GM21381 (cell line): ENCODE results near the gene VEPH1.

Source experiments
- ATAC-seq: cut with Tn5 transposase; IDR thresholded peaks from one replicate; pipeline ENCODE4 v1.9.1; 2021; ENCODE audit warnings: mild to moderate bottlenecking, moderate library complexity; ENCODE audit not compliant: unreplicated experiment

VEPH1 gene

DNA sequence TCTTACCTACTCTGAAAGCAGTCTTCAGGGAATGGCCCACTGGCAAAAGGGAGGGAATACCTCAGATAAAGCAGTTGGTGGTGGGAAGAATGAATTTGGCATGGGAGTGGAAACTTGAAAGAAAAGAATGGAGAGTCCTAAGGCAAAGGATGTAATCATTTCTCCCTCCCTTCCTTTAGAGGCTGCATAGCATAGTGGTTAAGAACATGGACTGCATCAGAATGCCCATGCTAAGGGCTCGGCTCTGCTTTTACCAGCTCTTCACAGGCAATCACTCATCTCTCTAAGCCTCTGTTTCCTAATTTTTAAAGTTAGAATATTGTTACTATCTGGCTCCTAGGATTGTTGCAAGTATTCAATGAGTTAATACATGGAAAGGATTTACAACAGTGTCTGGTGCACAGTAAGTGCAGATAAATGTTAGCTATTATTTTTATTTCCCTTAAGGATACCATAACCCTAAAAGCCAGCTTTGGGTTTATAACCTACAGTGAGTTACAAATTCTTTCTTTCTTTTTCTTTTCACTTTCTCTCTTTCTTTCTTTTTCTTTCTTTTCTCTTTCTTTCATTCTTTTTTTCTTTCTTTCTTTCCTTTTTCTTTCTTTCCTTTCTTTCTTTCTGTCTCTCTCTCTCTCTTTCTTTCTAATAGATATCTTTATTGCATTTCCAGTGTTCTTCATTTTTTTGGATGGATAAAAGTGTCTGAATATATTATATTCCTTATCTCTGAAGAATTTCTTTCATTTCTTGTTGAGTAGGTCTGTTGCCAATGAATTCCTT lies 23.6 kb downstream of the VEPH1 start:
- ATAC-seq = no peak

DNA sequence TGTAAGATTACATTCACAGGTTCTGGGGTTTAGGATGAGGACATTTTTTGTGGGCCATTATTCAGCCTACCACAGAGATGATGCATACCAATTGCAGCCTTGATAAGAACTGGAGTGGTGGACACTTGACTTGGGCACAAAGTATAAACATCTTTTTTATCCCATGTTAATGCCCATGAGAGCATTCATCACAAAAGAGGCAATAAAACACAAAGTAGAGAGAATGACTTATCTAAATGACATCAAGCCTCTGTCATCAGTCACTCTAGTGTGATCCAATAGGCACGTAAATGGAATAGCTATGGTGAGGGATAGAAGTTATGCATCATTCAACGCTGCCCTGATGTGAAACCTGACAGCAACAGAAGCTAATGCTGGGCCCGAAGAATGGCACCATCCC lies 25.8 kb downstream of the VEPH1 start:
- no peak for ATAC-seq

DNA sequence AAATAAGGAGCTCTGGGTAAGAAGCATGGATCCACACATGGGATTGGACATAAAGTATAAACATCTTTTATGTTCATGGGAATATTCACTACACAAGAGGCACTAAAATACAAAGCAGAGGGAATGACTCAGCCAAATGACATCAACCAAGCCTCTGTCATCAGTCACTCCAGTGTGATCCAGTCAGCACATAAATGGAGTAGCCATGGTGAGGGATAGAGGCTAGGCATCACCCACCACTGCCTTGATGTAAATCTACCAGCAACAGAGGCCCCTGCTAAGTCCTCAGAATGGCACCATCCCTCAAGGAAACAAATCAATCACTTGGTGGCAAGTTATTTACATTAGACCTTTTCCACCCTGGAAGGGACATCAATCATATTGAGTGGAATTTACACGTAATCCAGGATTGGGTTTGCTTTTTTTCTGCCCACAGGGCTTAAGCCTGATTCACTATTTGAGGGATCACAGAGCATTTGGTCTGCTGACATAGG lies 27.2 kb downstream of the VEPH1 start:
- no peak for ATAC-seq

DNA sequence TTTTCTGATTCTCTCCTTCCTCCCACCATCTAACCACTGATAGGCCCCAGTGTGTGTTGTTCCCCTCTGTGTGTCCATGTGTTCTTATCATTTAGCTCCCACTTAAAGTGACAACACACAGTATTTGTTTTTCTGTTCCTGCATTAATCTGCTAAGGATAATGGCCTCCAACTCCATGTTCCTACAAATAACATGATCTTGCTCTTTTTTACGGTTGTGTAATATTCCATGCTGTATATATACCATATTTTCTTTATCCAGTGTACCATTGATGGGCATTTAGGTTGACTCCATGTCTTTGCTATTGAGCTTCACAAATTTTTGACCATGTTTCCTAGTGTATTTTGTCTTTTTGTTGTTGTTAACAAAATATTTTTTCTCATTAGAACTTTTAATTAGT lies 30.6 kb downstream of the VEPH1 start:
- no peak for ATAC-seq

DNA sequence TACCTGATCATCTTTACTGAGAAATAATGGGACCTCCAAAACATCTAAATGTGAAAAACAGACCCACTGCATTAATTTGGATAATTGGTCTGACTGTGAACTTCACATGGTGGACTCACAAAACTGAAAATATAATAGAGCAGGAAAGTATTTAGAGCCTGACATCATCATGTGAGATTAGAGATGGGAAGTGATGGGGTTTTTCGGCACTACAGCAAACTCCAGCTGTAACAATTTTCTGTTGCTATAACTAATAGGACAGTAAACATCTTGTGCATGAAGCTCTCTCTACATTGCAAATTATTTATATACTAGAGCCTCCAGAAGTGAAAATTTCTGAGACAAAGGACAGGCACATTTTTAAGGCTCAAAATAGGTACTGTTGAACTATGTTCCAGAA lies 32.2 kb downstream of the VEPH1 start:
- ATAC-seq = no peak

DNA sequence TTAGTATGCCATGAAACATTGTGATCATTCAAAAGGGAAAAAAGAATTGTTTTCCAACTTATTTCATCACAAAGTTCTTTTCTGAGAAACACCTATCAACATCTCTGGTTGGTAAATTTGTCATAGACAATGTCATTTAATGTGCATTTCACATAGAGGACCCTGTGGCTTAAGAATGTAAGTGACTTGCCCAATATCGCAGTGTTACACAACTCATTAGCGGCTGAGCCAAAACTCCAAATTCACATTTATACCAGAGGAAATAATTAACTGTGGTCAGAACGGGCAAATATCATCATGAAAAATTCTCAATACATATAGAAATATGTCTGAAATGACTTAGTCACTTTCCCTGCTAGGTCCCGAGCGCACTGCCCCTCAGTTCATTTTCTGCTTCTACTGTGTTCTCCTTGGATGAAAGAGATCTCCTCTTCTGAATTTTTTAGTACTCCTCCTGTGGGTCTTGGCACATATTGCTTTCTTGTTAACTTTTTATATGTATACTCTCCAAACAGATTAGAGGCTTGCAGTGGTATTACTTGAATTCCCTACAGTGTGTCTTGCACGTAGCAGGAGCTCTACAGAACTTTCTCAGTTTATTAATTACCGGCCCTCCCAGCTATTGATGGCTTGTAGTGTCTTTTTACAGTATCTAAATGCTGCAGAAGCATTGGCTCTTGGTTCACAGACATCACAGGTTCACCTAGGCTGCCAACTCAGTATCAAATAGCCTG lies 33.5 kb downstream of the VEPH1 start:
- ATAC-seq = no peak

DNA sequence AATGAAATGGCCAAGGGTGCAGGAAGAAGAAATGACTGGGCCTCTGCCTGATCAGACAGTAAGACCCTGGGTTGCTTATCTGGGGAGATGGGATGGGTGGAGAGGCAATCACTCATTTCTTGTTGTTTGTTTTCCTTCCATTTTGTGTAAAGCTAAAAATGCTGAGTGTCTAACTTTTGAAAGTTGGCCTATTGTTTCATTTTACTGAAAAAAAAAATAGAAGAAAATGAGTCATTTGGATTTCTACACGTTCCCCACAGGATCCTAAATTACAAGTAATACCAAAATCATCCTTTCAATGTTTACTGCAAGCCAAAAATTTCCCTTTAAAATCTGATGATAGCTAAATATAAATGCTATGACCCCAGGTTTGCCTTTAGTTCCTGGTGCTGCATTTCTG lies 36.0 kb downstream of the VEPH1 start:
- ATAC-seq = no peak

DNA sequence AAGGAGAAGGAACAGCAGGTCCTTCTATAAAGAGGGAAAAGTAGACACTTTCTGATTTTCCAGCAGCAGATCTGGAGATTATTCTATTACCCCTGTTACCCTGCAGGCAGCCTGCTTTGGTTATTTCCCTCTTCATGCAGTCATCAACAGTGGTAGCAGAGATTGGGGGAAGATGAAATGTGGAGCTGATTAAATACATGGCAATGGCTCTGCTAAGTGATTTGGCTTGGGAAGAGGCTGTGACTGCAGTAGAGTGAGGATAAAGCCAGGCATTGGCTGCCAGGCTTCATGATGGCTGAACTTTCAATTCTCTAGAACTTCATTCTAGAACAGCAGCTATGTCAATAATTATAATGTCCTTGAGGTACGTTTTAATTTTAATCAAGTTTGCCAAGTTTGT lies 37.5 kb downstream of the VEPH1 start:
- no peak for ATAC-seq

DNA sequence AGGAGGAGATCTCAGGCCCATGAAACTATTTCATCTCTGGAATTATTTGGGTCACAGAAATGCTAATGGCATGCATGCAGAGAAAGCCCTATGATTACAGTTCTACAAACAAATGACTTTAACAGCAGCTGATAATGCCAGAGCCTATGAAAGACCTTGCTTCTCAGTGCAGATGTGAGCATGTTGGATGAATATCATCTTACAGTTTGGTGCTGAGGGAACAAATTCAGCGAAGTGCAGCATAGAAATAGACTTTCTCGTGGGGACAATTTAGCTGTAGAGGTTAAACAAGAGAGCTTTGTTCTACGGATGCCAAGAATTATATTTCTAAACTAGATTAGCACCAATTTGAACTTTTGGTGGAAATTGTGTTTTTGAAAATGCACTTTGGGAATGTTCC lies 38.9 kb downstream of the VEPH1 start:
- no peak for ATAC-seq

DNA sequence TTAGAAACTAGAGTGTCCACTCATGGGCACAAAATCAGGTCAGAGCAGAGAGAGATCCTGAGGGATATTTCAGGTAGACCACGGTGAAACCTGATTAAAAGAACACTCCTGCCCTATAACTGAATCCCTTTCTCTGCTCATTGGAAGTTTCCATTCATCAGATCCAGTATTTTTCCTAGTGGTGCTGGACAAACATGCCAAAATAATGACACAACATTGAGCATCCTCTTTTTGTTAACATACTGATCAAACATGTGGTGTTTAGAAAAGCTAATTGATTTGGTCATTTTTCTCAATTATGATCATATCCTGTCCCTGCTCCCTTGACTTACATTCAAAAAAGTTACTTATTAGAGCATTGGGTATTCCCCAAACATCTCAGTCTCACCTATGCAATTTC lies 39.4 kb downstream of the VEPH1 start:
- no peak for ATAC-seq

DNA sequence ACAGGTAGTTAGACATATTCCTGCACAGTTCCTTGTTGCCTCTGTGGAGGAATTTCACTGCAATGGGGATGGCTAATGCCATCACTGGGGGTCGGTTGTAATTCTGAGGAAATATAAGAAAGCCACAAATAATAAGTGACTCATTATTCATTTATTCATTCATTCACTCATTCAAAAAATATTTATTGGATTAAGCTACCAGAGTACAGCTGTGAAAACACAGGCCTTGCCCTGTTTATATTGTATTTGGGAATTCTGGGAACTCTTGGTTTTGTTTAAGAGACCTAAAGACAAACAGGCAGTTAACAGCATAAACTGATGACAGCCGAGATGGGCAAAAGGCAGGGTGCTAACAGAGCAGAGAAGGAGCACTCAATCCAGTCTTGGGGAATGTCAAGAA lies 43.0 kb downstream of the VEPH1 start:
- ATAC-seq = no peak

DNA sequence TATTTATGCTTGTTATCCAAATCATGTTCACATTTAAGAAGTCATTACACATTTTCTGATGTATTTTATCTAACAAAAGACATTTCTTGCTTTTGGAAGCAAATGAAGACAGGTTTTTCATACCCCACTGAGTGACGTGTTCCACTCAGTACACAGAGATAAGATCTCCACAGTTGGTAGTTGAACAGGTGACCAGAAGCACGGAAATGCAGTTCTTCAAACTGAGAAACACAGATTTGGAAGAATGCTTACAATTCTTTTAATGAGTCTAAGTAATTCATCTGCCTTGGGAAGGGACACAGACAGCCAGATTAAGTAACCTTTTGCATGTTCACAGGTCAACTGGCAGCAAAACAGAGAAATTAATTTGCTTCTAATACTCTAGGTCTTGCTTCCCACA lies 43.5 kb downstream of the VEPH1 start:
- ATAC-seq = no peak

DNA sequence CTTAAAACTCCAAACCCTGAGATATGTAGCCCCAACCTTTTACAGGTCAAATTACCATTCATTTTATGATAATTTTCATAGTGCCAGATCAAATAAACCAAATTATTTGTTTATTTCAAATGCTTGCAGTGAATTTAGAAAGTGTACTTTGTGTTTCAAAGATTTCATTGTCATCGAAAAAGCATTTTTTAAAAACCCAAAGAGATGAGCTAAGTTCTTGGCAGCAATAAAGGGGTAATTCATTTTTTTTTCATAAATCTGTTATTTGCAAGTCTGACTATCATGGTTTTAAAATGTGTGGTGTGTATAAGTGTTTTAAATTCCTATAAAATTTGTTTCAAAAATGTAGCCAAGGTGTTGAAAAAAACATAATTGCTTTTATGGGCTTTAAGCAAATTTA lies 49.4 kb downstream of the VEPH1 start:
- no peak for ATAC-seq

DNA sequence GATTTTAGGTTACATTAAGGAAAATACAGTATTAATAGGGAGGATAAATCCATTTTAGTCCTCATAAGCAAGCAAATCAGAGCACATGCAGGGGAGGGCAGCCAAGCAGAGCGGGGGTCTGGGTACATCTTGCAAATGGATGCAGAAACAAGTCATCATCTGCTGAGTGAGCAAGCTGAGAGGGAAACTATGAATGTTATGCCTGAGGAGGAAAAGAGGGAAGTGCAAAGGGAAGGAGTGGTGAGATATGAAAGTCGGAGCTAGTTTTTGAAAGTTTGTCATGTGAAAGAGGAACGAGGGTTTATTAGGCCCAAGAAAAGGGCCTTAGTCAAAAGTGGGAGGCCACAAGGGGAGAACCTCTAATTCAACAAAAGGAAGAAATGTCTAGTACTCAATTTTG lies 51.1 kb downstream of the VEPH1 start:
- ATAC-seq = no peak

DNA sequence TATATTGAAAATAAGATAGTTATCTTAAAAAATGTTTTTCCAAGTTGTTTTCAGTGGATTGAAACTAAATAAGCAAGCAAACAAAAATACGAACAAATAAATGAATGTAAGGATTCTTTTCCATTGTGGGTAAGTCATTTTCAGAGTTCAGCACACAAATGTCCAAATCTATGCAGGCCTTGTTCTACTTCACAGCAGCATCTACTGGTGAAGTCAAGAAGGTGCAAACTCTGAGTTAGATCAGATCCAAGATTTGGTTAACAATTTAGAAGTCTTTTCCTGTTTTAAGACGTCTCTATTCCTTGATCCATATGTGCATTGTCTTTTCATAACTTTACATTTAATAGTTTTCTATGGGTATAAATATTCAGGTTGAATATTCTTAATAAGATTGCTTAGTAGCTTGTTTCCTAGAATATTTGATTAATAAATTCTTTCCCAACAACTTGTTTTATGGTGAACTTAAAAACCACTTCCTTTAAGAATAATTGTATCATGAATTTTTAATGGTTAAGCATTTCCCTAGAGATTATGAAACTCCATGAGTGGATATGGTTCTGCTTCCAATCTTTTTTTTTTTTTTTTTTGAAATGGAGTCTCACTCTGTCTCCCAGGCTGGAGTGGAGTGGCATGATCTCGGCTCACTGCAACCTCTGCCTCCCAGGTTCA lies 56.1 kb downstream of the VEPH1 start:
- ATAC-seq = no peak

DNA sequence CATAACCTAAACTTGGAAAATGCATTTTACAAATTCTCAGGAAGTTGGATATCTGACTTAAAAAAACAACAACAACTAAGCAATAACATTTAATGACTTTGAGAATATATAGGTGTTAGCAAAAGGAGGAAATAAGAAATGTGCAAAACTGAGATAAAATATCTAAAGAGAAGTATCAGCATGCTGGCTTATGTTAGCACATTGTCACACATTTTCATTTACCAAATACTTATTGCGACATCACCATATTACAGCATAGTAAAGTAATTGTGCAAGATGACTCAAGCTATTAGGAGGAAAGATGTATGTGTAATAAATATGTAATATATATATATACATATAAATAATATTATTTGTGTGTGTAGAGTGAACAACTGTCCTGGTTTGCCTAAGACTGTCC lies 57.4 kb downstream of the VEPH1 start:
- no peak for ATAC-seq

DNA sequence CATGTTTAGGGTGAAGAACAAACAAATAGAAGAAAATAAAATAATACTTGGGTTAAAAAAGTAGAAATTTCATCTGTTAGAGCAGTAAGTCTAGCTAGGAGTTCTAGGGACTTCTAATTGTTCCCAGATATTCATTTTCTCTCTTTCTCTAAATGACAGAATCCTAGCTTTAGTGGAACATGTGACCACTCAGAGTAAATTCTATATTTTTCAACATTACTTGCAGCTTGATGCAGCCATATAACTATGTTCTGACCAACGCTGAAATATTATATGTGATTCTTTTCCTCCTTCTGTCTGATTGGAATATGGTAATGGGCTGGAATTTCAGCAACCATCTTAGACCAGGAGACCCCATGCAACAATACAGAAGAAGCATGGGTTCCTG lies 58.4 kb downstream of the VEPH1 start:
- no peak for ATAC-seq

DNA sequence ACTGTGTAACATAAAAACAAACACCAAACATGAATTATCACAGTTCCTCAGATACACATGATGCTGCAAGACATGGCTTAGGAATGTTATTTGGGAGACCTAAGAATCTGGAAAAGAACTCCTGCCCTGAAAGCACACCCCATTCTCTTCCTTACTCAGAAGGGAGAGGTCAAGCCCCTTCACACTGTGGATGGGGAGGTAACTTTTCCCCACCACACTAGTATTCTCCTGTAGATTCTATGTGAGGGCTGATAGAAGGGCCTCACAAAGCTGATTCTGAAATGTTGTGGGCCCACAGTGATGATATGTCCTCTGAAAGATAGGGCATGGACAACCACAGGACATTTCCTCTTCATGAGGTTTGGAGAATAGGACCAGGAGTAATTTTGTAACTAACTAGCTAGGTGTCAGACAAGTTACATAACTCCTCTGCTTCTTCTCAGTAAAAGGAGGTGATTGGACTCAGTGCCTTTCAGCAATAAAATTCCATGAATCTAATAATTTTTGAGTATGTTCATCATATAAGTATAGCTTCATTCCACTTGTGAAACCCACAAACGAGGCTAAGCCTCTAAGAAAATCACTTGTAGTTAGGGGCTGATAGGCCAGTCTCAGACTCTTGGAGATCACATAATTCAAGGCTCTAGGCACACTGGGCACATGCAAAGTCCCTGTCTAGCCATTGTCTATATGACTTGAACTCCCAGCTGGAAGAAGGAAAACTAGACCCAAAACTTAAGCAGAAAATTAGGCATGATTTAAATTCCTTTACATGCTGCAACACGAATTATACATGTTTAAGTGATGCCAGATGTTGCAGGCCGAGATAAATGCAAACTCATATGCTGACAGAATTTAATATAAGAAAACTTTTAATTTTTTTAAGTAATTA lies 59.1 kb downstream of the VEPH1 start:
- no peak for ATAC-seq

DNA sequence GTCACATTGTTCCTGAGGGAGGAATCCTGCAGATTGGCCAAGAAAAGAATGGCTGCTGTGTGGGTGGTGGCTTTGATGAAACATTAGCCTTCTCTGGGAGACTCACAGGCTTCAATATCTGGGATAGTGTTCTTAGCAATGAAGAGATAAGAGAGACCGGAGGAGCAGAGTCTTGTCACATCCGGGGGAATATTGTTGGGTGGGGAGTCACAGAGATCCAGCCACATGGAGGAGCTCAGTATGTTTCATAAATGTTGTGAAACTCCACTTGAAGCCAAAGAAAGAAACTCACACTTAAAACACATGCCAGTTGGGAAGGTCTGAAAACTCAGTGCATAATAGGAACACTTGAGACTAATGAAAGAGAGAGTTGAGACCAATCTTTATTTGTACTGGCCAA lies 60.5 kb downstream of the VEPH1 start:
- ATAC-seq = no peak

DNA sequence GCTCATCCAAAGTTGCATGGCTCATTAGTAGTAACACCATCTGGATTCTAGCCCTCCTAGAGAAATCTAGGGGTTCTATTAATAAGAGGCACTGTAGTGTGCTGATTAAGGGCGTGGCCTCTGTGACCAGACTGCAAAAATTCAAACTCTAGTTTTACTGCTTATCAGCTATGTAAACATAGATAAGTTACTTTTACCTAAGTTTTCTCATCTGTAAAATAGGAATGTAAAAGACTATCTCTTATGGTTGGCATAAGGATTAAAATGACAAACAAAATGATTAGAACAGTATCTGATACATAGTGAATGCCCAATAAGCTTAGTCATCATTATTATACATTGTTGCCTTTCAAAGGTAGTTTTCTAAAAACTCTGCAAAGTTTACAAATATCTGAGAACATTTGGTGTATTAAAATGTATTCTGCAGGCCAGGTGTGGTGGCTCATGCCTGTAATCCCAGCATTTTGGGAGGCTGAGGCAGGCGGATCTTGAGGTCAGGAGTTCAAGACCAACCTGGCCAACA lies 62.1 kb downstream of the VEPH1 start:
- ATAC-seq = no peak
